Activated CD8-positive, alpha-beta memory T cell treated with anti-CD3 and anti-CD28 coated beads, Interleukin-2, amount 50 U/mL, for 24 hours (primary cell): ENCODE data around the gene LAT.
"Not testable (repeated sequence)": the region's sequence is repeated elsewhere in the genome, so short reads cannot be mapped to it uniquely, and the experiment has no call there.

Source experiments
- DNase-seq: peaks from one replicate; pipeline ENCODE4 v3.0.0-alpha.2; 2020; ENCODE audit errors: extremely low read depth

The LAT gene

DNA sequence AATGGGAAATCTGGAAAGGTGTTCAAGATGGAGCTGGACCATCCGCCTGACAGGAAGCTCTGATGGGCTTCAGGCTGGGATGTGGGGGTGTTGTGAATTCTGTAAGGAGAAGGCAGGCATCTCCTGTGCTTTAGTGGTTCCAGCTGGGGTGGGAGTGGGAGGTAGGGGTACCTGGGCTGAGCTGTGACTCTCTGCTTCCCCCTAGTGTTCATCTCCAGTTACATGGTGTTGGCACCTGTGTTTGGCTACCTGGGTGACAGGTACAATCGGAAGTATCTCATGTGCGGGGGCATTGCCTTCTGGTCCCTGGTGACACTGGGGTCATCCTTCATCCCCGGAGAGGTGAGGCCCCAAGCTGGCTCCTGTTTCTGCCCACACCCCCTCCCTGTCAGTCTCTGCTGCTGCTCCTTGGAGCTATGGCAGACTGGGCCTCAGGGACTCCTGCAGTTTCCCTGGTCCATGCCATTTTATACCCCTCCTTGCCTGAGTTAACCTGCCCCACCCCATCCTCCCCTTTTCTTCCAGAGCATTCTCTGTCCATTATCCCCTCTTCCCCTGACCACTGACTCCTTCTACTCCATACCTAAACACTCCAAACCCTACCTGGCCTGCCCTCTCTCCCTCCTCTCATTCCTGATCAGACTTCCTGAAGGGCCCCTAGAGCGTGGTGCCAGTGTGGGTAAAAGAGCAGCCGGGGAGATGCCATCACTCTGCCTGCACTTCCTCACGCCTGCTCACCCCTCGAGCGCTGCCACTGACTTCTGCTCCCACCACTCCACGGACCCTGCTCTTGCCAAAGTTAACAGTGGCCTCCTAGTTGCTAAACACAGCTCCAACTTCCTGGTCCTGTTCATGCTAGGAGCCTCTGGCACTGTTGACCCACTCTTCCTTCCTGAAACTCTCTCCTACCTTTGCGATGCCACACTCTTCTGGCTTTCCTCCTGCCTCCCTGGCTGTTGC is 6.9 kb upstream of the LAT start:
- DNase-seq: no peak

DNA sequence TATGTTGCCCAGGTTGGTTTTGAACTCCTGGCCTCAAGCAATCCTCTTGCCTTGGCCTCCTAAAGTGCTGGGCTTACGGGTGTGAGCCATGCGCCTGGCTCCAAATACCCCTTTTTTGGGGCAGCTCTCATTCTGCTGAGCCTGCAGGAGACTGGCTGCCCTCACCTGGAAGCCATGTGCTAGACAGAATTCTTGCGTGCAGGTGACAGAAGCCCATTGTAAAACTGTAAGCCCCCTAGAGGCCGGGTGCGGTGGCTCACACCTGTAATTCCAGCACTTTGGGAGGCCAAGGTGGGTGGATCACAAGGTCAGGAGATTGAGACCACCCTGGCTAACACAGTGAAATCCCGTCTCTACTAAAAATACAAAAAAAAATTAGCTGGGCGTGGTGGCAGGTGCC is 4.5 kb upstream of the LAT start:
- not testable (repeated sequence) for DNase-seq

DNA sequence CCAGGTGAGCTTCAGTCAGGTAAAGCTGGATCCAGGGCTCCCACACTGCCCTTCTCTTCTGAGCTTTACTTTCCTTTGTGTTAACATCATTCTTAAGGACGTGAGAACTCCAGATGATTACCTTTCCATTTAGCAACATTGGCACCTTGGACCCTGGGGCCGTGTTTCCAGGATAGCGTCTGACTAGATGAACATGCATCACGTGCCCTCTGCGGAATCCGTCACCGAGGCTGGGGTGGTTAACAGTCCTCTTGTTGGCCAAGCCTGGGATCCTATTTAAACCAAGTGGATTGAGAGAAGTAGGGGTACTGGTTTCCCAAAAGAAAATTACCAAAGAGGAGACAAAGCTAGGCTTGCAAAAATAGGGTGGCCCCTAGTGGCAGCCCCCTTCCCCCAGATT is 3.9 kb upstream of the LAT start:
- no peak for DNase-seq

DNA sequence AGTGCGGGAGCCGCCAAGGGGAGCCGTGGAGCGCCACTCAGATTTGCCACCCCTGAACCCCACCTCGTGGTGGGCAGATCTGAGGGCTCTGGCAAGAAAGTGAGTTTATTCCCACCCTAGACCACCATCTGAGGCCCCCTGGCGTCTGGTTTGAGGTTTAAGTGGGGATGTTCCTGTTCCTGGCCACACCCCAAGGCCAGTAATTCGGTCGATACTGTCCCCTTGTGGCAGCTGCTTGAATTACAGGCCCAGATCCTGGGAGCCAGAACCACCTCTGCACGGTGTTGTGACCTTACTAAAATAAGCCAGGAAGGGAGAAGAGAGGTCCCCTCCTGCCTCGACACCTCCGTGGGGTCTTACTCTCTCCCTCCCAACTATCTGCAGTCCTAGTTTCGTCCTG is 3.3 kb upstream of the LAT start:
- DNase-seq: no peak

DNA sequence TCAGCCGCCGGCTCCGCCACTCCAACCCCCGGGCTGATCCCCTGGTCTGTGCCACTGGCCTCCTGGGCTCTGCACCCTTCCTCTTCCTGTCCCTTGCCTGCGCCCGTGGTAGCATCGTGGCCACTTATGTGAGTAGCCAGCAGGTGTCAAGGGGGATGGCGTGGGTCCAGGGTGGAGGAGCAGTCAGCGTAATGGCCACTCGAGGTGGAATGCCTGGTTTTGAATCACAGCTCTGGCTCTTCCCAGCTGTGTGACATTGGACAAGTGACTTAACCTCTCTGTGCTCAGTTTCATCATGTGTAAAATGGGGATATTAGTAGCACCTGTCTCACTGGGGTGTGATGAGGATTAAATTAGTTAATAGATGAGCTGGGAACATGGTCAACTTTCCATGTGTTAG is 2.4 kb upstream of the LAT start:
- no peak for DNase-seq

DNA sequence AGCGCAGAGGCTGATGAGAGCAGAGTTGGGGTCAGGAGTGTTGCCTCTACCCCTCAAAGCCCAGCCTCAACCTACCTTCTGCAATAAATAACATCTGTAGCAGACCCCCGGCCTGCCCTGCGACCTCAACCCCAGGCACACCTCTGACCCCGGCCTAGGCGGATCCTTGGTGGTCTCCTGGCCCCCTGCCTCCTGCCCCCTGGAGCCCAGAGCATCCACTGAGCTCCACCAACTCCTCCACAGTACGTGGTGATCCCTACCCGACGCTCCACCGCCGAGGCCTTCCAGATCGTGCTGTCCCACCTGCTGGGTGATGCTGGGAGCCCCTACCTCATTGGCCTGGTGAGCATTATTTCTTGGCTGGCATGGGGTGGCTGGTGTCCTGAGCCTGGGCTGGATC is 1.9 kb upstream of the LAT start:
- no peak for DNase-seq

DNA sequence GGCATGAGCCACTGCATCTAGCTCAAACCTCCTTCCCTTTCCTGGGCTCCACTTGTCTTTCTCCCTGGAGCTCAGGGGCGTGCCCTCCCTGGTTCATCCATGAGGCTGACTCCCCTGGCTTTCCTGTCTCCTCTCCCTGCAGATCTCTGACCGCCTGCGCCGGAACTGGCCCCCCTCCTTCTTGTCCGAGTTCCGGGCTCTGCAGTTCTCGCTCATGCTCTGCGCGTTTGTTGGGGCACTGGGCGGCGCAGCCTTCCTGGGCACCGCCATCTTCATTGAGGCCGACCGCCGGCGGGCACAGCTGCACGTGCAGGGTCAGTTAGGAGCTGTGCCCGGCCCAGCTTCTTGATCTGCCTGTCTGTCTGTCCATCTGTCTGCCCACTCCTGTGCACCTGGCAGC is 1.2 kb upstream of the LAT start:
- no peak for DNase-seq

DNA sequence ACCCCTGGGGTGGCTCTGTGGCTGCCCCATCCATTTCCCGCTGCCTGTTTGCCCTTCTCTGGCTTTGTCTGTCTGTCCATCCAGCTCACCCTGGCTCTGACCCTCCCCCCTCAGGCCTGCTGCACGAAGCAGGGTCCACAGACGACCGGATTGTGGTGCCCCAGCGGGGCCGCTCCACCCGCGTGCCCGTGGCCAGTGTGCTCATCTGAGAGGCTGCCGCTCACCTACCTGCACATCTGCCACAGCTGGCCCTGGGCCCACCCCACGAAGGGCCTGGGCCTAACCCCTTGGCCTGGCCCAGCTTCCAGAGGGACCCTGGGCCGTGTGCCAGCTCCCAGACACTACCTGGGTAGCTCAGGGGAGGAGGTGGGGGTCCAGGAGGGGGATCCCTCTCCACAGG is 761 bp upstream of the LAT start:
- no peak for DNase-seq

DNA sequence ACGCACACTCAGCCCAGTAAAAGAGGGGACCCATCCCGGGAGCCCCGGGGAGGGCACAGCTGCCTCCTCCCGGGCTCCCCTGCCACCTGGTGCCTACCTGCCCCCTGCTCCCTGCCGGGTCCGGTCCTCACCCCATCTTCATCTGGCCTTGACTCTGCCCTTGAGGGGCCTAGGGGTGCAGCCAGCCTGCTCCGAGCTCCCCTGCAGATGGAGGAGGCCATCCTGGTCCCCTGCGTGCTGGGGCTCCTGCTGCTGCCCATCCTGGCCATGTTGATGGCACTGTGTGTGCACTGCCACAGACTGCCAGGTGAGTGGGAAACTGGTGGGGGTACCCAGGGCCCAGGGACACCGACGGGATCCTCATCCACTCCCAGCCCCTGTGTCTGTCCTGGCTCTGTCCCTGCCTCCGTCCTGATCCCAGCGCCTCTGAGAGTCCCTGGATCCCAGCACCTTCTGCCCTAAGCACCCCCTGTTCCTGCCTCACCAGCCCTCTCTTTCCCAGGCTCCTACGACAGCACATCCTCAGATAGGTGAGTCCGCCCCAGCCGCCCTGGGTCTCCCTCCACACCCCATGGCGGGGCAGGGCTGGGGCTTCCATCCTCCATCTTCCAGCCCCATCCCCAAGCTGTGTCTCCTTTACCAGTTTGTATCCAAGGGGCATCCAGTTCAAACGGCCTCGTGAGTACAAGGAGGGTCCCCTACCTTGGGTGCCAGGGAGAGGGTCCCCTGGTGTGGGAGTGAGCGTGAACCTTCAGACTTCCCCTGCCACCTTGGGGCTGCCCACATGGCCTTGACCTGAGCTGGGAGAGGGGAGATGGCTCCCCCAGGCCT is 574 bp downstream of the LAT start:
- no peak for DNase-seq

DNA sequence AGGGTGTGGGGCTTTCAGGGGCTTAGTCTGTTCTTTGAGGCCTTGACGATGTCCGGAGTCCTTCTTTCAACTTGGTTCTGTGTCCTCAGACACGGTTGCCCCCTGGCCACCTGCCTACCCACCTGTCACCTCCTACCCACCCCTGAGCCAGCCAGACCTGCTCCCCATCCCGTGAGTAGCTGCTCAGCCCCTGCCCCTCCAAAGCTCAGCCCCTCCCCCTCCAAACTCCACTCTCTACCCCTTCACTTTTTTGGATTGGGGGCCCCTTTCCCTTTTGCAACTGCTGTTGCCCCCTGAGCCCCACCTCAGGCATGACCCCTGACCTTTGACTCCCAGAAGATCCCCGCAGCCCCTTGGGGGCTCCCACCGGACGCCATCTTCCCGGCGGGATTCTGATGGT is 1.2 kb downstream of the LAT start:
- DNase-seq: no peak

DNA sequence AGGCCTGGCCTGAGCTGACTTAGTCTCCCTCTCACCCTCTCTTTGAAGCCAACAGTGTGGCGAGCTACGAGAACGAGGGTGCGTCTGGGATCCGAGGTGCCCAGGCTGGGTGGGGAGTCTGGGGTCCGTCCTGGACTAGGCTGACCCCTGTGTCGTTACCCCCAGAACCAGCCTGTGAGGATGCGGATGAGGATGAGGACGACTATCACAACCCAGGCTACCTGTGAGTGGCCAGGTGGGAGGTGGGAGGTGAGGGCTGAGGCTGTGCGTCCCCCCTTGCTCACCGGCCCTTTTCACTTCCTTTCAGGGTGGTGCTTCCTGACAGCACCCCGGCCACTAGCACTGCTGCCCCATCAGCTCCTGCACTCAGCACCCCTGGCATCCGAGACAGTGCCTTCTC is 1.6 kb downstream of the LAT start:
- DNase-seq: no peak

DNA sequence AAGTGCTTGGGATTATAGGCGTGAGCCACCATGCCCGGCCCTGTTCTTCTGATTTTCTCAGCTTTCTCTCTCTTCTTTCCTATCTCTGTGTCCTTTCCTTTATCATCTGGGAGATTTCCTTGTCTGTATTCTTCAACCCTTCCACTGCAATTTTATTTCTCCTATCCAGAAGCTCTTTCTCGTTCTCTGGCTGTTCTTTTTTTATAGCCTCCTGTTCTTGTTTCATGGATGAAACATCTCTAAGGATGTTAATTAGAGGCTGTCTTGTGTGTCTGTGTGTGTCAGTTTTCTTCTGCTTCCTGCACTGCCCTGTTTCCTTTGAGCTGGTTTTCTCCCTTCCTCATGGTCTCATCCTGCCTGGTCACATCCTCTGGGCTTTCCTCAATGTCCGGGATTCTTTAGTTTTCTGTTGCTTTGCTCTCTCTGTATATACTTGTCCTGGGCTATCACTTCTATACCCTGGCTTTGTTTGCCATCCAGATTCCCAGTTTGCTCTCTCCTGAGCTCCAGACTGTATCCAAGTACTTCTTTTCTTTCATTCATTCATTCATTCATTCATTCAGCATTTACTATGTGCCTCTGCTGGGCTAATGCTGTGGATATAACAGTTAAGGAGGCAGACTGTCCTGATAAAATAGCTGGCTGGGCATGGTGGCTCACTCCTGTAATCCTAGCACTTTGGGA is 2.5 kb downstream of the LAT start:
- DNase-seq: no peak

DNA sequence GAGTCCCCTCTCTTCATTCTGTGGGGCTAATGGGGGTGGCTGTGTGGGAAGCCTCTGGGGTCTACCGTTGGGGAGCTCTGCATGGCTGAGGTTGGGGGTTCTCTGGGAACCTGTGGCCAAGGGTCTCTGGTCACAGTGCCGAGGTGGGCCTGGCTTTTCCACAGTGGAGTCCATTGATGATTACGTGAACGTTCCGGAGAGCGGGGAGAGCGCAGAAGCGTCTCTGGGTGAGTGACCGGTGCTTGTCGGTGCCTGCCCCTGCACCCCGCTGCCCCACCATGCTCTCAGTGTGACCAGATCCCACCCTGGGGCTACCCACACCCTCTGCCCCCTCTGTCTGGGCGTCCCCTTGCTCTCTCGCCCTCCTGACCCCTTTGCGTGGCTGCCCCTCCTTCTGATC is 4.5 kb downstream of the LAT start:
- DNase-seq: no peak

DNA sequence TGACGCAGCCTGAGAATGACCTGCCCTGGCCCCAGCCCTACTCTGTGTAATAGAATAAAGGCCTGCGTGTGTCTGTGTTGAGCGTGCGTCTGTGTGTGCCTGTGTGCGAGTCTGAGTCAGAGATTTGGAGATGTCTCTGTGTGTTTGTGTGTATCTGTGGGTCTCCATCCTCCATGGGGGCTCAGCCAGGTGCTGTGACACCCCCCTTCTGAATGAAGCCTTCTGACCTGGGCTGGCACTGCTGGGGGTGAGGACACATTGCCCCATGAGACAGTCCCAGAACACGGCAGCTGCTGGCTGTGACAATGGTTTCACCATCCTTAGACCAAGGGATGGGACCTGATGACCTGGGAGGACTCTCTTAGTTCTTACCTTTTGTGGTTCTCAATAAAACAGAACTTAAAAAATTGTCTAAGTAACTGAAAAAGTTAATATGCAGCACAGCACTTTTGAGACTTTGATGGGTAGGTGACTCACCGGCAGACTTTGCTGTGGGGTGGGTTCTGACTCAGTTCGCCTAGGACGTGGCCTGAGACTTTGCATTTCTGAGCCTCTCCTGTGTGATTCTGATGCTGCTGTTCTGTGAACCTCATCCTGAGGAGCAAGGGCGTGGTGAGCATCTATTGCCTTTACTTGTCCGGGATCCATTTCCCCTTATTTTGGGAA is 5.7 kb downstream of the LAT start:
- peak; percentile 51 for DNase-seq

DNA sequence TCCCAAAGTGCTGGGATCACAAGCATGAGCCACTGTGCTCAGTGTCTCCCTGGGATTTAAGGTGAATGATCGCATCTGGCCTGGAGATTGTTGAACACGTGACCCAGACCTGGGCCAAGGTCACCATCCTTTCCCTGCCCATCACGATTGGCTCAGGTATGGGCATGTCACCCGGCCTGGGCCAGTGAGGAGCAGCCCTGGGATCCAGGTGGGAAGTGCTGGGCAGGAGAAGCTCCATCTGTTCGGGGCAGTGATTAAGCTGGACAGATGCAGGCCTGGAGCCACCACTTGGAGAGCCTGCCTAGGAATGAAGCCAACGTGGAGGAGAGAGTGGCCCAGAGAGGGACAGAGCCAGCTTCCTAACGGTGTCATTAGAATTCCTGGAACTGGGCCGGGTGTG is 6.8 kb downstream of the LAT start:
- no peak for DNase-seq

DNA sequence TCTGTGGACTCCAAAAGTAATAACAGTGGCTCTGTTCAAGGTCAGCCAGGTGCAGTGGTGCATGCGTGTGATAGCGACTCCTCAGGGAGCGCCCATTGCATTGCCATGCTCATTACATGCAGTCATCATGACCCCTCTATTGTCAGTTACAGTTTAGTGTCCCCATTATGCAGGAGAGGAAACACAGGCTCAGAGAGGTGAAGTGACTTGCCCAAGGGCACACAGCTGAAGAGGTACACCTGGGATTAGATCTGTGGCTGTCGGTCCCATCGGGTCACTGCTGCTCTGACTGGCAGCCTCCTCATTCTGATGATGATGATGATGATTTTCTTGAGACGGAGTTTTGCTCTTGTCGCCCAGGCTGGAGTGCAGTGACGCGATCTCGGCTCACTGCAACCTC is 7.6 kb downstream of the LAT start:
- DNase-seq: no peak

DNA sequence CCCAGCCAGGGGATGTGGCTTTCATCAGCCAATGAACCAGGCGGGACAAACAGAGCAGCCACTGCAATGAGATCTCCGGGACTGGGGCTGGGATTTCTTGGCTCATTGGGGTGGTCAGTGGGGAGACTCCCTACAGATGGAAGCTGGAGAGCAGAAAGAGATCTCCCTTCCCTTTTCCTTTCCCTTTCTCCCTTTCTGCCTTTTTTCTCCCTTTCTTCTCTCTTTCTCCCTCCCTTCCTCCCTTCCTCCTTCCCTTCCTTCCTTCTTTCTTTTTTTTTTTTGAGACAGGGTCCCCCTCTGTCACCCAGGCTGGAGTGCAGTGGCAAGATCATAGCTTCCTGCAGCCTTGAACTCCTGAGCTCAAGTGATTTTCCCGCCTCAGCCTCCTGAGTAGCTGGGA is 14.0 kb downstream of the LAT start:
- no peak for DNase-seq

DNA sequence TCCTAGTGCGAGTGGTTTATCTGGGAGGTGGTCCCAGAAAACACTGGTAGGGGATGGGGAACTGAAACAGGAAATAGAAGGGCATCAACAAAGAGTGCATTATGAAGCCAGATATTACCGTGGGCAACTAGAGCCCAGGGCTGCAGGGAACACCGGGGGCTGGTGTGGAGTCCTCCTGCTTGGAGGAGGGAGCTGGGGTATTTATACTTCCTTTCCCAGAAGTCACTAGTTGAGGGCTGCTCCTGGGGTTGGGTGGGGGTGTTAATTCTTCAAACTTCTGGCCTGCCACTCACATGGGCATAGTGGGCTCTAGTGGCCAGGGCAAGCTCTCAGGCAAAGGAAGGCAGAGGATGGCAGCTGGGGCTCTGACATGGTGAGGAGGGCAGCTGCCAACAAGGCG is 14.7 kb downstream of the LAT start:
- DNase-seq: no peak

DNA sequence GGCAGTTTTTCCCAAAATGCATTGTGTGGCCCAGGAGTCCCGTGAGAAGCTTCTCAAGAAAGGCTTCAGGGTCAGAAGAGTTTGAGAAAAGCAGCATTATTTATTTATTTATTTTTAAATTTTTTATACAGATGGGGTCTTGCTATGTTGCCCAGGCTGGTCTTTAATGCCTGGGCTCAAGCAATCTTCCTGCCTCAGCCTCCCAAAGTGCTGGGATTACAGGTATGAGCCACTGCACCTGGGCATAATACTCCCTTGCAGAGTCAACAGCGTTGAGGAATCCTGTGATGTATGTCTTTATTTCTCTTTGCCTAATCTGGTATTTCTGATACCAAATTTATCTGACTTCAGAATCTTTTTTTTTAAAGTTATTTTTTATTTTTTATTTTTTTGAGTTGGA is 15.2 kb downstream of the LAT start:
- no peak for DNase-seq

DNA sequence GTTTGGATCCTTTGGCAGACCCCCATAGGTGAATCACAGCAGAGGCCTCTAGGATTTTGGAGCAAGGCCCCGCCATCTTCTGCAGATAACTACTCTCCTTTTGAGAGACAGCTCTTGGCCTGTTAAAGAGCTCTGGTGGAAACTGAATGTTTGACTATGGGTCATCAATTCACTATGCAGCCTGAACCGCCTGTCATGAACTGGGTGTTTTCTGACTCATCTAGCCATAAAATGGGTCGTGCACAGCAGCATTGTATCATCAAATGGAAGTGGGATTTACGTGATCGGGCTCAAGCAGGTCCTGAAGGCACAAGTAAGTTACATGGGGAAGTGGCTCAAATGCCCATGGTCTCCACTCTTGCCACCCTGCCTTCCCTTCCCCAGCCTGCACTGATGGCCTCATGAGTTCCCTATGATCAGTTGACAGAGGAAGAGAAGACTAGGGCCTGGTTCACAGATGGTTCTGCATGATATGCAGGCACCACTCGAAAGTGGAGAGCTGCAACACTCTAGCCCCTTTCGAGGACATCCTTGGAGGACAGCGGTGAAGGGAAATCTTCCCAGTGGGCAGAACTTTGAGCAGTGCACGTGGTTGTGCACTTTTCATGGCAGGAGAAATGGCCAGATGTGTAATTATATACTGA is 19.8 kb downstream of the LAT start:
- not testable (repeated sequence) for DNase-seq
